NCI-H1092 (cell line): ENCODE measurements around the gene TM9SF3.
"Not testable (repeated sequence)": the region's sequence is repeated elsewhere in the genome, so short reads cannot be mapped to it uniquely, and the experiment has no call there.

Experiments
- DNase-seq: peaks from one replicate; lab custom pipeline; 2025; lab: John Stamatoyannopoulos, UW

TM9SF3 gene

DNA sequence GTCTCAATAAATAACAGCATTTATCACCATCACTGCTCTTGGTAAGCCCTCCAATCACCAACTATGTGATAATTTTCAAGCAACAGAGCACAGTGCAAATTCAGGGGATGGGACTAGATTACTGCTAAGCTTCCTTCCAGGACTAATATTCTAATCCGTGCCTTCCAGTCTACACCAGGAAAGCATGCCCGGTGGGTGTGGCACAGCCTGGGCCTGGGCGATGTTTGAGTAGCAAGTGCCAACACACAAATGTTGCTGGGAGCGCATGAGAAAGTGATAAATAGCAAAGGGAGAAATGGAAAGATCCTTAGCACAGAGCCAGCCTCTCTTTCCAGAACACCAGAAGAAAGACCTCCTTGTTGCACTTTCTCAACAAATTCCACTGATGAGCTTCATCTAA is 13.5 kb upstream of the TM9SF3 start:
- no peak for DNase-seq

DNA sequence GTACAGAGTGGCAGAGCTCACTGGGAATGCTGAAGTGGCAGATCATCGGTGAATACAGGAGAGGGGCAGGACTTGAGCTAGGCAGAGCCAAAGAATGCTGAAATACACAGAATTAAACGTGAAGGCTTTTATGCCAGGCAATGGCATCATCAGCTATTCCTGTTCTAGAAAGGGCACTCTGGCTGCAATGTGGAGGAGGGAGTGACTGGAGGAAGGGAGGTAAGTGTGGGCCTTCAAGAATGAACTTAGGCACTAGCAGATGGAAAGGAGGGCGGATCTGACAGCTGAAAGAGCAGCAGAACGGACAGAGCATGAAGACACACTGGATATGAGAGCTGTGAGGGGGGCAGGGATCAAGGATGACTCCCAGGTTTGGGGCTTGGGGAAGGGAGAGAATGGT is 12.0 kb upstream of the TM9SF3 start:
- no peak for DNase-seq

DNA sequence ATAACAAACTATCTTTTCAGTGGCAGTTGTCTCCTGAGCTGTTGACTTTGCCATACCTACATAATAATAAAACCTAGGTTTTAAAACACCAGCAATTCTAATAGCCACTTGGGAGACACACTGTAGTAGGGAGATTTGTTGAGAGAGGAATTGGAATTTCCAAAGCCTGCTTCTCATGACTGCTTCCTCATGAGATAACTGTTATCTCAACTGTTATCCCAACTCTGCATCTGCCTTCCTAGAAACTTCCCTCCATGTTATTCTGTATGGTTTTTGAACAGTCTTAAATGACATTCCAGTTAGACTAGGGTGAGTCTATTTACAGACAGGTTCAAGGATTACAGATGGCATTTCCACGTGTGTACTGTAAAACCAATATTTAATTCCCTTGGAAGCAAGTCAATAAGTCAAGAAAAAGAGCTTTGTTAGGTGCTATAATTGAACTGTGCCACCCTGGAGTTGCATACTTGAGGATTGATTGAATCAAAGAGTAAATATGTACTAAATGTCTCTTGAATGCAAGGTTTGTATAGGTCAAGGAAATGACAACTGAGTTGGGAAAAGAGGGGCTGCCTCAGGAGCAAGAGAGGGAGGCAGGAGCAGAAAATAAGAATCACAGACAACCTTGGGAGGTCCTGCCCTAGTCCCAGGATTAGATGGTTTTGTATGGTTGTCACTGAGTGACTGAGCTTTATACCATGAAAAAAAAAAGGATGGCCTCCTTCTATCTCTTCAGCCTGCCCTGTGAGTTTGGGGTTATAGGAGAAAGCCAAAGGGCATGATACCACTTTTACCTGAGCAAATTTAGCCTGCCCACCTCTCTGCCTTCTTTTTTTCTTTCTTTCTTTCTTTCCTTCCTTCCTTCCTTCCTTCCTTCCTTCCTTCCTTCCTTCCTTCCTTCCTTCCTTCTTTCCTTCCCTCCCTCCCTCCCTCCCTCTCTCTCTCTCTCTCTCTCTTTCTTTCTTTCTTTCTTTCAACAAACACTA is 9.9 kb upstream of the TM9SF3 start:
- no peak for DNase-seq

DNA sequence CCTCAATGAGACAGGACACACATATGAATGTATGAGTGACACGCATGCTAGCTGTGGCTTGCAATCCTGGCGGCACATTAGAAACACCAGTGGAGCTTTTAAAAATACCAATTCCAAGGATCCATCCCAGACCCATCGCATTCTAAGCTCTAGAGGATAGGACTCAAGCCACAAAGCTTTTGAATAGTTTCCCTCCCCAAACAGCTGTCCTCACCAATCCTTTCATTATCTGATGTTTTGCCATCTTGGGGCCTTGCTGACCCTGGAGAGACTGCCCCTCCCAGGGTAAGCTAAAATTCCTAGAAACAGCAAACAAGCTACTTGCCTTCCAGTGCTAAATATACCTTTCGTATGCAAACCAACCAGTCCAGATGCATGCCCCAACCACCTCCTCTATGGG is 8.9 kb upstream of the TM9SF3 start:
- no peak for DNase-seq

DNA sequence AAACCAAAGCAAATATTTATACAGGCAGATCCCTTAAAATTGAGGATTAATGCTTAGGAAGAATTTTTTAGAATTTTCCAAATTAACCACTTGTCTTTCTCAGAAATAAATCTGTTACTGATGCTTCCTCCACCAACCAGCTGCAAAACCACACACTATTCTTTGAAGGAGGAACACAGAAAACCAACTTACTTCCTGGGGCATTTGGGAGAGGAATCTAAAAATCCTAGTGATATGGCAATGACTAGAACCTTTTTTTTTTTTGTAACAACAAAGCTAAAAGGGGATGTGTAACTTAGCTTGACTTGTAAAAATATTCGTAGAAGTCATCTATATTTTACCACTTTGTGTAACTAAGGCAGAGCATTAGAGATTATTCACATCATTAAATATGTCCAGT is 5.1 kb upstream of the TM9SF3 start:
- no peak for DNase-seq

DNA sequence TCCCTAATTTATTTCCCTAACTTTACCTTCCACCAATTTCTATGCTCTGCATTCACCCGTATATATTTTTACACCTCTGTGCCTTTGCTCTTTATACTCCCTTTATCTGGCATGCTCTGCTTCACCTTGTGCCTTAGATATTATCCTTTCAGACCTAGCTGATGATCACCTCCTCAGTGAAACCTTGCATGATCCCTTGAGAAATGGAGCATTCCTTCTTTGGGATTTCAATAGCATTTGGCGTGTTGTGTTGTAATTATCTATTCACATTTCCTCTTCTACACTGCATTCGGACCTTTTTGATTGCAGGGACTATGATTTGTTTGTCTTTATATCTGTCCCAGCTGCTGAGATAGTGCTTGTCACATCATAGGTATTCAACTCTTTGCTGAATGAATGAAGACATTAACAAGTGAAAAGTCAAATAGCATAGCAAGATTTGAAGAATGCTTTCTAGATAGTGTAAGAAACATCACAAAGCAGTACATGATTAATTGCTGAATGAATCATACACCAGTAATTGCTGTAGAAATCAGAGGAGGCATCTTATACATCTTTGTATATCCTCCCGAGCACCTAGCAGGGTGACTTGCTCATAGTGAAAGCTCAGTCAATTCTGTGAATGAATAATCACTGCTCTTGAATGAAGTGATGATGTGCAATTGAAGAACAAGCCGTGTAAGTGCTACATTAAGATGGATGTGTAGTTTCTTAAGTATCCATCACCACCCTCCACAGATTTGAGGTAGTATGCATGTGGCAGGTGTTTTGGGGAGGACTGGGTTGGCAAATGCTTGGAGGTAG is 2.0 kb upstream of the TM9SF3 start:
- no peak for DNase-seq

DNA sequence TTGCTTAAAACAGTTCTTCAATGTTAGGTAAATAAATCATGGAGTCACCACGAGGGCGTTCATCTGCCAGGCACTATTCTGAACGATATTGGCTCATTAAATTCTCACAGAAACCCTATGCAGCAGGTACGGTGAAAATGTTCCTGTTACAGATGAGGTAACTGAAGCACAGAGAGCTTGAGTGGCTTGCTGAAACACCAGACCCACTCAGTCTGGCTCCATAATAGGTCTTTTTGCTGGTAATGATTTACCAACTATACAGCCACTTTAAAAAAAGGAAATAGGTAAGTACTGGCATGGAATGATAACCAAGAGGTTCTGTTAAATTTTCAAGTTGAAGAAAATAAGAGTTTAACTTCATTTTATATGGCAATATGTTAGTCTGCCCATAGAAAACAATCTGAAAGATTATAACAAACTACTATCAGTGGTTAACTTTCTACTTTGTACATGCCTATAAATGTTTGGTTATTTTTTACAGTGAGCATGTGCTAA is 1.3 kb upstream of the TM9SF3 start:
- DNase-seq = peak; percentile 30

DNA sequence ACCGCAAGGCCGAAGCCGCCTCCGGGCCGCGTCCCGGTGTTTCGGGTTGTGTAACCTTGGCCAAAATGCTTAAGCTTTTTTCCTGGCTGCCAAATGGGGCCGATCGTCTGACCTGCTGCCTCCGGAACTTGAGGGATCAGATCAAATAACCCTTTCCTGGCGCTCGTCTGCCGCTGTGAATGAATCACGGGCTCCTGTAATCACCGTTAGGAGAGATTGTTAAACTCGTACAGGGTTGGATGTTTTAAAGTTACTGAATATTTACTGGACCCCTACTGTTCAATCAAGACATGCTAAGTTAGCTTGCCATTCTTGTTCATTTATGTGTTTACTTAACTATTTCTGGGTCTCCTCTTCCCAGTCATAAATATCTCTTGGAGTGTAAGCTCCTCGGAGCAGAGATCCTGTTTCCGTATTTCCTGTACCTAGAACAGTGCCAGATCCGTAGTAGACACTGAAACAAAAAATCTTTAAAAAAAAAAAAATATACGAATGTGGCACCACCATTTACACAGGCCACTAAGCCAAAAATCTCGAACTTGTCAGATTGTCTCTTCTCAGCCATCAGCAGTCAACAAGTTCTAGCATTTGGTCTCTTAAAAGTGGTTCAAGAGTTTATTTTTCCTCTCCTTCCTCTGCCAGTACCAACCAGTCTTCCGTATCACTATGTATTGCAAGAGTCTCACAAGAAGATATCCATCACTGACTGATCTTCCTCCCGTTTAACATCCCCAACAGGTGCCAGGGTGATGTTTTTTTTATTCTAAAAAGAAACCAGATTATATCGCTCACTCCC is 650 bp upstream of the TM9SF3 start:
- DNase-seq = peak; percentile 47

DNA sequence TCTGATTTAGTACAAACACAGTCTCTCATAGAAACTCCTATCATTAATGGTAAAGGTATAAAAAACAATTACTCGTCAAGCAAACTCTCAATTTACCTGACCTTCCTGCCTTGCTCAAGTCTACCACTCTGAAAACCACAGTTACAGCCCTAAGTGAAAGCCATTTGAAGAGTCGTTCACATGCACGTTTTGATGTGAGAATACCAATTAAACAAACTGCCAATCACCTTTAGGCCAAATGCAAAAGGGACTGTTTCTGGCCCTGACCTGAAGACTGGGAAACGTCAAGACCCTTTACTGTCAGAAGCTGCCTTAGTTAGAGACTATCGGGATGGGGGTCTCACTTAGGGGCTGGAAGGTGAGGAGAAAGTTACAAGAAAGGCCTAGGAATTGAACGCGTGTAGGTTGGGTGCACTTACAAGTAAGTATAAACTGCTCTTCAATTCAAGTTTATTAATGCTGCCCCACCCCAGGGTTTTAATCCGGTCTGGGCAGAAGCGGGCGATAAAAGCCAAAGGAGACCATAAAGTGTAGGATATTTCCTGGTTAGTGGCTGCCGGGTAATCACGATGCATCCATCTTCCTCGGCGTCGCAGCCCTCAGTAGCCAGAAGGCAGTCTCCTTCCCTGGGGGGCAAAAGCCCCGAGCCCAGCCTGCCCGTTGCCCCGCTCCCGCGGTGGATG is 935 bp downstream of the TM9SF3 start:
- DNase-seq = no peak

DNA sequence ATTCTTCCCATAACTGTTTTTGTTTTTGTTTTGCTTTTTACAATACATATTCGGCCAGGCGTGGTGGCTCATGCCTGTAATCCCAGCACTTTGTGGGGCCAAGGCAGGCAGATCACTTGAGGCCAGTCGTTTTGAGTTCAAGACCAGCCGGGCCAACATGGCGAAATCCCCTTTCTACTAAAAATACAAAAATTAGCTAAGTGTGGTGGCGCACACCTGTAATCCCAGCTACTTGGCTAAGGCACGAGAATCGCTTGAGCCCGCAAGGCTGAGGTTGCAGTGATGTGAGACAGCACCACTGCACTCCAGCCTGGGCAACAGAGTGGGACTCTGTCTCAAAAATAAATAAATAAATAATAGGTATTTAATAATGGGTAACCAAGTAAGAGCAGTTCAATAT is 2.3 kb downstream of the TM9SF3 start:
- DNase-seq = no peak

DNA sequence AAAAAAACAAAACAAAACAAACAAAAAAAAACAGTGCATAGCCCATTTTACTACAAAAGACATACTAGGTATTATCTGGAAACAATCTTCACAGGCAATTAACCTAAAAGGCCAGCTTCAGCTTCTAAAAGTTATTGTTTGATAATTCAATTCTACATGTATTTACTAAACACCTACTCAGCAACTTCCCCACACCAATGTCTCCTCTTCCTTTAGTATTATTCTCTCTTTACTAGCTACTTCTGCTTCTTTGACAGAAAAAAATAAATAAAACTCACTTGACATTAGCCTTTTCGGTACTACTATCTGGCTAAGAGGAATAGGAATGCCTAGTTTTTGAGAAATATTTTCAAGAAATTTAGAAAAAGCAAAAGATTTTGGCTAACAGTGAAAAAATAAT is 2.8 kb downstream of the TM9SF3 start:
- no peak for DNase-seq

DNA sequence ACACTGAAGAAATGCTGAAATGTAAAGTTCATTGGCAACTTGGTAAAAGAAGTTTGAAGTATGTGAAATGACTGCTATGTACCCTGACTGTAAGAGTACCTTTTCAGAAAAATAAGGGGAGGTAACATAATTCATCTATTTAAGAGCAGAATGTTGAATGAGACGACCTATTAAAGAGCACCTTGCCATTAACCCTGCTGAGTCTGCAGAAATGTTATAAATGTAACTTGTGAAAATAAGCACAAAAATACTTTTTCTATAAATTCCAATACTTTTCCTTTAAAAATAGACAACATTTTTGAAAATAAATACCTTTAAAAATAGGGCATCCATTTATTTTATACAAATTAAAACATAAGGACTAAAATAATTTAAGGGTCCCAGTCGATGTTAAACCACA is 7.7 kb downstream of the TM9SF3 start:
- no peak for DNase-seq

DNA sequence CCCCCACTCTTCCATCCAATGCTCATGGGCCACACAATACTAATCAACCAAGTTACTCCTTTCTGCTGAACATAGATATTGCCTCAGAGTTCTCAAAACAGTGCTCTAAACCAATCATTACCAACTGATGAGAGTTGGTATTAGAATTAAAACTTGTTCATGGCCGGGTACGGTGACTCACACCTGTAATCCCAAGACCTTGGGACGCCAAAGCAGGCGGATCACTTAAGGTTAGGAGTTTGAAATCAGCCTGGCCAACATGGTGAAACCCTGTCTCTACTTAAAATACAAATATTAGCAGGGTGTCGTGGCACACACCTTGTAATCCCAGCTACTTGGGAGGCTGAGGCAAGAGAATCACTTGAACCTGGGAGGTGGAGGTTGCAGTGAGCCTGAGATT is 8.2 kb downstream of the TM9SF3 start:
- DNase-seq = no peak

DNA sequence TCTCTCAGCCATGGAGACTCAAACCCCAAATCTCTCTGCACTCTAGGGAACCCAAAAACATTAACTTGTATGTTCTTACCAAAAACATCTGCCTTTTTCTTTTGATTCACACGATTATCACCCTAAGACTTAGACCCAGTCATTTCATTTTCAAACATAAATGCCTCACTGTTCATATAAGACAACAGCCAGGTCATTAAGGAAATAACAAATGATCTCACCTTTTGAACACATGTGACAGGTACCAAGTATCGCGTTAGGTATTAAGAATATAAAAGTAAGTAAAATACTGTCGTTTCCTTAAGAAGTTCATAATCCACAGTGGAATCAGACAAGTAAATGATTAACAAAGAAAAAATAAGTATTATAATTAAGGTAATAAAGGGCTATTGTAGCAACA is 8.8 kb downstream of the TM9SF3 start:
- no peak for DNase-seq

DNA sequence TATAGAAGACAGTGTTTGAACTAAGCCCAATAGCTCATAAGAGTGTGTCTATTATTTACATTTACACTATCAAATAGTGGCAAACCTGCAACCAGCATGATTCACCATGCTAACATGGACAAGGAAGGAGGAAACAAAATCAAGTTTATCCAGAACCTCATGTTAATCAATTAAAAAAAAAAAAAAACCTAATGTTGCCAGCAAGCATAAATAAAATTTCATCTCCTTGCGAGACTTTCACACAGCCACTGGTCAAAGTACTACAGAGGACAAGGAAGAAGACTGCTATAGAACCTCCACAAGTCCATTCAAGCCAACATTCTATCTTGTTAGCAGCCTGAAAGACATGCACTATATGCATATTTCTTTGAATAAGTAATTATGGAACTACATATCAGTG is 9.7 kb downstream of the TM9SF3 start:
- no peak for DNase-seq

DNA sequence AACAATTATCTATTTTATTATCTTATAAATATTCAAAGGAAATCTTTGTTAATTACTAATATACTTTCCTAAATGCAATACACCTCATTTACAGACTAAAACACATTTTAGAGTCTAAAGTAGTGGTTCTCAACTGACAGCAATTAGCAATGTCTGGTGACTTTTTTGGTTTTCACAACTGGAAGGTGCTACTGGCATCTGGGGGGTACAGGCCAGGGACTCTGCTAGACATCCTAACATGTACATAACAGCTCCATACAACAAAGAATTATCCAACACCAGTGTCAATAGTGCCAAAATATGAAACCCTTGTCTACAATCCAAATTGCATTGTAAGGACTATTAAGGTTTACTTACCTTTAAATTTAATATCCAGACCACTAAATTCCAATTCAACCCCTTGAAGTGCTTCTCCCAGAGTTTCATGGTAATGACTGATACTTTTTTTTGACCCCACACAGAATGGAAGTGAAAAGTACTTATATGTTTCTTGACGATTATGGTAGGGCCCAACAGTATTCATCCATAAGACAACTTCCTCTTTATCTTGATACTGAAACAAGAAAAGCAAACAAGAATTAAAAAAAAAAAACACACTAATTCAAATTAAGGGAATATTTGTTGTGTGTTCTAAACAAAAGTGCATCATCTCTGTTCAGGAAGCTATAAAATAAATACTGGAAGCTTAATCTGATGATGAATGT is 10.4 kb downstream of the TM9SF3 start:
- DNase-seq = no peak

DNA sequence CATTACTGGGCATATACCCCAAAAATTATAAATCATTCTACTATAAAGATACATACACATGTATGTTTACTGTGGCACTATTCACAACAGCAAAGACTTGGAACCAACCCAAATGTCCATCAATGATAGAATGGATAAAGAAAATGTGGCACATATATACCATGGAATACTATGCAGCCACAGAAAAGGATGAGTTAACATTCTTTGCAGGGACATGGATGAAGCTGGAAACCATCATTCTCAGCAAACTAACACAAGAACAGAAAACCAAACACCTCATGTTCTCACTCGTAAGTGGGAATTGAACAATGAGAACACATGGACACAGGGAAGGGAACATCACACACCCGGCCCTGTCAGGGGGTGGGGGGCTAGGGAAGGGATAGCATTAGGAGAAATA is 12.2 kb downstream of the TM9SF3 start:
- not testable (repeated sequence) for DNase-seq

DNA sequence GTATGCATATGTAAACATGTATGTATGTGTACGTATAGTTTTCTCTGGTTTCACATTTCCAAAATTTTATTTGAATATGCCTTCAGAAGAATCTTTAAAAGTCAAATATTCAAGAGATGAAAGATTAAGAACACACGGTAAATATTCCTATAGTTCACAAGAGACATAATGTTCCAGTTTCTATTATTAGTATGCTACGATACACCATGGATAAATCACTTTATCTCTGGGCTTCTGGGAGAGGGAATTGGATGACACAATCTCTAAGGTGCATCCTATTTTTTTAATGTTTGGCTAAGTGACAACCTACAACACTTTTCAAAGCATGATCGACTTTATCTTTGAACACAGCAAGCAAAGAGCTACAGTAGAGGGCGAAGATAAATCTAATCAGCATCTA is 13.8 kb downstream of the TM9SF3 start:
- DNase-seq = no peak

DNA sequence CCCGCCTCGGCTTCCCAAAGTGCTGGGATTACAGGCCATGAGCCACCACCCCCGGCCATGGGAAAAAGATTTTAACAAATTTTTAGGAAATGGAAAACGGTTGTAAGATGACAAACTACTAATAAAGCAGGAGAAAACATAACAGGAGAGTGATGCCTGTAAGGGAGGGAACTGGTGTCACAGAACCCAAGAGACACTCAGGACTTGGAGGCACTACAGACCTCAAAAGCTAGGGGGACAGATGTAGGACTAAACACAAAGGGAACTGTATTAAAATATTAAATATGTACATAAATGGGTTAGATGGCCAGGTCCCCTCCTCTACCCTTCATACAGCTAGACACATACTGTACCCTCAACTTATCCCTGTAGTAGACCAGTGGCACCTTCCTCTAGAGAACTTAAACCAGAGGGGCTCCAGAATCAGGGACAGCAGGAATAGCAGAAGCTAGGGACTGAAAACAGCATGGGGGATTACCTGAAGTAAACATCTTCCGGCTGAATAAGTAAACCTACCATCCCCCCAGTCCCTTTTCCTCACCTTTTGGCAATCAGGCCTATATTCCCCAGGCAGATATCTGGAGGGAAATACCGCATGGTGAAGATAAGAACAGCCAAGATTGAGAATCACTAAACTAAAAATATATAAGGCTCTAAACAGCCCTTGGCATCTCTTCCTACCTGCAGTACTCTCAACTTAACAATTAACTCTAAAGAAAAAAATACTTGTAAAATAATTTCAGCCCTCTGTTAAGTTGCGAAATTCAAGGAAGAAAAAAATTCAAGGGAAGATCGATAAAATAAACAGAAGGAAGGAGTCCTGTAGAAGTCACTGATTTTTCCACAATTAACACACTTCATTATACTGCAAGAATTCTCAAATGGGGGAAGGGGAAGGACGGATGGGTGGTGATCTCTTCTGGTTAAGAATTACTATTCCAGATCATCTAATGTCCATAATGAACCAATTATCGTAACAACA is 15.5 kb downstream of the TM9SF3 start:
- DNase-seq = no peak

DNA sequence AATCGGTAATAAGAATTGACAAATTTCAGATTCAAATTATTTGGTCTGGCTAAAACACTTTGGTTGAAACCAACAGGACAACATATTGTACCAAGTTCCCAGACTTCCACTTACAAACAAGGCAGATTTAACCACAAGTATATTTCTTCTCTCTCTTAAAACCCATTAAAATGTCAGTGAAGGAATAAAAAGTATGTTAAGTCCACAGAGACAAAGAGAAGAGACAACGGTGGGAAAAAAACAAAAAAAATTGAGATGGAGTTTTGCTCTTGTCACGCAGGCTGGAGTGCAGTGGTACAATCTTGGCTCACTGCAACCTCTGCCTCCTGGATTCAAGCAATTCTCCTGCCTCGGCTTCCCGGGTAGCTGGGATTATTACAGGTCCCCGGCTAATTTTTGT is 16.3 kb downstream of the TM9SF3 start:
- DNase-seq = no peak
